Measurements from ENCODE around the gene NR5A2.

Gene NR5A2

DNA sequence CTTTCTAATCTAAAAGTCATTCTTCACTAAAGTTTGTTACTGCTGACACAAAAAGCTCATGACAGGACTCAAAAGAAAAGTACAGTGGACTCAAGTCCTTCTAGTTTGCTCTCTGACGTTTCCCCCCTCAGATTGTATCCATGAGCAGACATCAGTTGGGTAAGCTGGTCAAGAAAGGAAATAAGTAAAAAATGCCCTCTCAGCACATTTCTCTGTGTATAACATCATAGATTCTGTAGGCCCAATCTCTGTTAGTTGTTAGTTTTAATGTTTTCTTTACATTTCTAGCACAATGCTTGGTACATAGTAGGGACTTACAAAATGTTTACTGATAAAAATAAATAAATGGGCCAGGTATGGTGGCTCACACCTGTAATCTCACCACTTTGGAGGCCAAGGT, 96.8 kb downstream of the NR5A2 start:
- DNase-seq (ENCODE audit: low read depth, low spot score): no peak

DNA sequence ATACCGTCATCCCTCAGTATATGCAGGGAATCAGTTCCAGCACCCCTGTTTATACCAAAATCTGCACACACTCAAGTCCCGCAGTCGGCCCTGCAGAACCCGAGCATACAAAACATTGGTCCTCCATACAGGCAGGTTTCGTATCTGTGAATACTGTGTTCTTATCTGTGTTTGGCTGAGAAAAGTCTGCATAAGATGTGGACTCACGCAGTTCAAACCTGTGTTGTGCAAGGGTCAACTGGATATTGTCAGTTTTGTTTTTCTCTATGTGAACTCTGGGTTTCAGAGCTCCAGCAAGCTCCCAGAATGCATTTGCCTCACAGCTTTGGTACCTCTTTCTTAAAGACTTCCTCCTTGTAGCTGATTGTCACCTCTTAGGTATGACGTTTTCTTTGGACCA, 100.6 kb downstream of the NR5A2 start:
- DNase-seq (ENCODE audit: low read depth, low spot score): no peak

DNA sequence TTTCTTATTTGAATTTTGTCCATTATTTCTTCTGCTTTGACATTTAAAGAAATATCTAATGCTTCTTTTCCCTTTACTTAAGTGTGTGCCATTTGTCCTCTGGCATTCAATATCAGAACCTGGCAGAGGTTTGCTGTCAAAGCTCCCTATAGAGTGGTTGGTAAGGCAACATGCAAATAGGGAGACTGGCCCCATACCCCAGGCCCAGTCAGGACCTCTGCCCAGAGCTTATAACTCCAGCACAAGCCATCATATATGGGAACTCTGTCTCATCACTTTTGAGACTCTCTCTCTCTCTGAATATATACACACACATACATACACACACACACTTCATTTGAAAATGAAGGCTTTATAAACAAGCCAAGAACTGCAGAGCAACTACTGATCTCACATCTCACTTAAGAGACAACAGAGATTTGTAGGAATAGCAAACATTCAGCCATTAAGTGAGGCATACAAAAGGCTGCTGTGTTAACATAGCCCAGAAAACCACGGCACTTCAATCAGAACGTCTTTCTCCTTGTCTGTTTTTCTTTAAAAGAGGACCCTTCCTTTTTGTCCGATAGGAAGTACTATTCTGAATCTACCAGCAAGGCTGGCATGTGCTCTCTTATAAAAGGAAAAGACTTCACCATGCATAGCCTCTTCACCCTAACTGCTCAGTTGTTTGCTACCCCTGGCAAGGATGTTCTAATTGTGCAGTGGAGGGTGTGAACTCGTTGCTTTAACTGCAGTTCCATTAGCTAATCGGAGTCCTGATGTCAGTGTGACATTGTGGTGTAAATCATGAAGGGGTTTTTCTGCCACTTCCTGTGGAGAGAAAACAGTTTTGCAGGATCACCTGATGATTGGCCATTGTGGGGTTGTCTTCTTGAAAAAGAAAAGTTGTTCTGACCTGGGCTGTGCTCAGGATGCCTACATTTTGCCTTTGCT, 101.7 kb downstream of the NR5A2 start:
- DNase-seq (ENCODE audit: low read depth, low spot score): no peak

DNA sequence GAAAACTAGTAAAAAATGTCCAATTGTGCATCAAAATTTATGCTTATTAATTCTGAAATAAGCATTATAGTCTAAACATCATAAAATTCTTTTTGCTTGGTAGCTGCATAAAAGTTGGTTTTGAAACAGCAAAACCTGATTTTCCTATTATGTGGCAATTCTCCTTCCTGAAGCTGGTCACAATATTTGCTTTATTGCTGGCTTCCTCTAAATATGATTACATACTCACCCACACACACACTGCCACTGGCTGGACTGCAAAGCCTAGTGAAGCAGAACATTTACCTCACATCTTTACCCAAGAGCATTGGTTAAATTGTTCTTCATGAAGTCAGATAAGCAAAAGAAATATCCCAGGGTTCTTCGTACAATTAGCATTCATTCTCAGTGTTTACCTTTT, 103.0 kb downstream of the NR5A2 start:
- DNase-seq (ENCODE audit: low read depth, low spot score): no peak

DNA sequence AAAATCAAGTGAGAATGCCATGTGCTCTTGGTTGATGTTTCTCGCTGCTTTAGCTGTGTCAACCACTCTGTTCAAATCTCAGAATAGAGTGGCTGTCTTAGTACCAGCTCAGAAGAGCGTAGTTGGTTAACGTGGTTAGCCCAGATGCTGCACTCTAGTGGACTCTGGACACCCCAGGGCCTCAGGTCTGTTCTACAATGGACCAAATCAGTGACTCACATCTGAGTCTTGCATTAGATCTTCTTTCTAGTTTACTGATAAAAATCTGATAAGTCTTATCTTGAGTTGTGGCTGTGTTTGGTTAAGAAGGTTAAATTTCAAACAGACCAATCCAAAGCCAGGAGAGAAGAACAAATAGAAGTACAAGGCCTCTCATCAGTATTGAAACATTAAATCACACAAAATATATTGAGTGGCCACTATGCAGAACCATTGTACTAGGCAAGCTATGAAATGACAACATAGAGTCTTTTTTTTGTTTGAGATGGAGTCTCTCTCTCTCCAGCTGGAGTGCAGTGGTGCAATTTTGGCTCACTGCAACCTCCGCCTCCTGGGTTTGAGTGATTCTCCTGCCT, 104.1 kb downstream of the NR5A2 start:
- no peak for DNase-seq (ENCODE audit: low read depth, low spot score)

DNA sequence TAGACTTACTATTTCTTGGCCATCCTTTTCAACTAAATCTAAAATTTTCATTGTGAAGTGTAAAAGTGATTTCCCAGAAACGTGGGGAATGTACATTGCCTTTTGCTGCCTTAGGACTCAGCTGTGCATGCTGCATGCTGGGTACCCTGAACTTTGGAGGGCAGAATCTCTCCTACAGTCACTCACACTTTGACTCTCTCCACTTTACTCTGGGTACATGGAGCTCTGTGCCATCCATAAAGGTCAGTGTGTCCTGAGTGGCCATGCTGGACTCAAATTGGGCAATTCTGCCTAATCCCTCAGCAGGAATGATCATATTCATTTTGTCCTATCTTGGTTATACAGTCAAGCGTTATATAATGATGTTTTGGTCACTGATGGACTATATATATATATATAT, 105.6 kb downstream of the NR5A2 start:
- no peak for DNase-seq (ENCODE audit: low read depth, low spot score)

DNA sequence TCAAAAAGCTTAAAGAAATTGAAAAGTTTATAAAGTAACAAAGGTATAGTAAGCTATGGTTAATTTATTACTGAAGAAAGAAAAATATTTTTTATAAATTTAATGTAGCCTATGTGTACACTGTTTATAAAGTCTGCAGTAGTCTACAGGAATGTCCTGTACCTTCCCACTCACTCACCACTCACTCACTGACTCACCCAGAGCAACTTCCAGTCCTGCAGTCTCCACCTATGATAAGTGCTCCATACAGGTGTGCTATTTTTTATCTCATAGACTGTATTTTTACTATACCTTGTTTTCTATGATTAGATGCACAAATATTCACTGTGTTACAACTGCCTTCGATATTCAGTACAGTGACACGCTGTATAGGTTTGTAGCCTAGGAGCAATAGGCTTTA, 106.6 kb downstream of the NR5A2 start:
- DNase-seq (ENCODE audit: low read depth, low spot score): no peak

DNA sequence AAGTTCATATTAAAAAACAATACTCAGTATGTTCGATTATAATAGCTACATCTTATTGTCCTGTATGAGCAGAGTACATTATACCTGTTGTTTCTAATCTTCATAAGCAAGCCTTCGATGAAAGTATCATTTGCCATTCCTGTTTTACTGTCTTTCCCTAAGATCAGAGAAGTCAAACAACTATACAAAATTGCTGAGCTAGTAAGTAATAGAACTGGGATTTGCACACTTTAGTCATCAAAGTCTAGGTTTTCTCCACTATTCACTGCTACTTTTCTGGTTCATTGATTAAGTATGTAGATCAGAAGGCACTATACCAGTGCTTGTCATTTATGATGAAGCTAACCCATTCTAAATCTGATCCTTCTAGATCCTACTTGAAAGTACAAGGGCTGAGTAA, 108.9 kb downstream of the NR5A2 start:
- no peak for DNase-seq (ENCODE audit: low read depth, low spot score)

DNA sequence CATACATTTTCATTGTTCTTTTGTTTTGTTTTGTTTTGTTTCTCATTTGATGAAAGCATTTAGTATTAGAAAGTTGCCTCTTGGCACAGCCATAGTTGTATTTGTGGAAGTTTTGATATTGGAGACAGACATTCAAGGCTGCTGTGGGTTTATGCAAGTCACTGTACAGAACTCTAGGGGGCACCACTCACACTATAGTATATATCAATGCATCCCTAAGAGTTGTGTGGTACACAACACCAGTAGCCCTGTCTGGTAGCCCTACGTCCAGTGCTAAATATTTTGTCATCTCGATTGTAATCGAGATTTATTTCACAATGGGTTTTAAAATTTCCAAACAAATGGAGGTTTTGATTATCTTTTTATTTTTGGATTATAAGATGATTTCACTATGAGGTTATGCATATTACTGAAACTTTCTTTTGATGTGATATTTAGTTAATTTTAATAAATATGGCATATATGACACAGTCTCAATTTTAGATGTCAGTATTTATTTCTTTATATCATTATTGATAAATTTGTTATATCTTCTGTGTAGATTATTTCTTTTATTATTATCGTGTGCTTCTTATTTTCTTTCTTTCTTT, 112.2 kb downstream of the NR5A2 start:
- DNase-seq (ENCODE audit: low read depth, low spot score): no peak

DNA sequence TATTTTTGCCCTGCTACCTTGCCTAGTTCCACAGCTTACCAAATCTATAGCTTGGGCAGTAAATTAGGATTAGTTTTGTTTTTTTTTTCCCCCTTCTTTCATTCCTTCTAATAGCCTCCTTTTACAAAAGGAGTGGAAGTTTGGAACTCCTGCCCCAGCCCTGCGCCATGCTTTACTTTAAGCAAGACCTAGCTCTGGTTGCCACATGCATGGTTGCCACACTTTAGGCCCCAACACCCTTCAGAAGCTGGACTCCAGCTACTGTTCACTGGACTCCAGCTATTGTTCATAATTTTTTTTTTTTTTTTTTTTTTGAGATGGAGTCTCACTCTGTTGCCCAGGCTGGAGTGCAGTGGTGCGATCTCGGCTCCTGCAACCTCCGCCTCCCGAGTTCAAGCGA, 115.8 kb downstream of the NR5A2 start:
- no peak for DNase-seq (ENCODE audit: low read depth, low spot score)

DNA sequence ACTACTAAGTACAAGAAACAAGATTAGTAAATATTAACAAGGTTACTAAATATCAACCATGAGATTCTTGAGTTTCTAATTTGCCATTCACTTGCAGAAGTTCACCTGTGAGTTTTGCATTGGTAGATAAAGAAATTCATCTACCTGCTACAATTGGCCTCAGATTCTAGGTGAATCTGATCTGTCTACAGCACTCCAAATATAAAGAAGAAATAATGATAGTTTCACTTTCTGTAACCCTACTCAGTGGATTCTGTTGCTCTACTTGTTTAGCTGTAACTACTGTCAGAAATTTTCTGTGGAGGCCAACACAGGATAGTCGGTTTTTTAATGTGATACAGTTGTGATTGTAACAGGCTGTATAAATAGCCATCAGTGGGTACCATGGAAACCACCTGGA, 118.6 kb downstream of the NR5A2 start:
- no peak for DNase-seq (ENCODE audit: low read depth, low spot score)

DNA sequence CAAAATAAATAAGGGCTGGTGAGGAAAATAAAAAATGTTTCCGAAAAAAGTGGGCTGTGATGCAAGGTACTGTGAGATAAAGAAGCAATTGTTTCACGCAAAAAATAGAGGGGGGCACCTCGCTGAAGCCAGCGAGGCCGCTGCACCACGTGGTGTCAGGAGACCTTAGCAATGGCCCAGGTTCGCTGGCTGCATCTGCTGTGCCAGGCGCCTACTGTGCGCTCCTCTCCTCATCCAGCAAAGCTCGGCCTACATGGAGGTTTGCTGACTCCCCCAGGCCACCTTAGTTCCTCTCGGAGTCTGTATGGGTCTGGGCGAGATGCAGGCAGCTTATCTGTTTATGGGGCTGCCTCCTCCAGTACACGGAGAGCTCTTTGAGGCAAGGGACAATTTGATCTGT, 119.6 kb downstream of the NR5A2 start:
- no peak for DNase-seq (ENCODE audit: low read depth, low spot score)

DNA sequence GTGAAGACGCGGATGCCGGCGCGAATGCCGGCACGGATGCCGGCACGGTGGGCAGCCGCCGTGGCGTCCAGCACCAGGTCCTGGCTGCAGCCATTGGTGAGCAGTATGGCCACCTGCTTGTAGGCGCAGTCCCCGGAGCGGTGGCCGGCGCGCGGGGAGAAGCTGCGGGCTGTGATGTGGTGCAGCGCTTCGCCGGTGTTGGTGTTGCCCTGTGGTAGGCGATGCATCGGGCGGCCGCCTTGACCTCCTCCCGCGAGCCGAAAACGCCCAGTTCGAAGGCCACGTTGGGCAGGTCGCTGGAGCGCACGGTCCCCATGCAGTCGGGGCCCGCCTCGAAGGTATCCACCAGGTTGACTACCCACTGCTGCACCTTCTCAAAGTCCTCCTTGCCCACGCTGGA, 120.2 kb downstream of the NR5A2 start:
- no peak for DNase-seq (ENCODE audit: low read depth, low spot score)

DNA sequence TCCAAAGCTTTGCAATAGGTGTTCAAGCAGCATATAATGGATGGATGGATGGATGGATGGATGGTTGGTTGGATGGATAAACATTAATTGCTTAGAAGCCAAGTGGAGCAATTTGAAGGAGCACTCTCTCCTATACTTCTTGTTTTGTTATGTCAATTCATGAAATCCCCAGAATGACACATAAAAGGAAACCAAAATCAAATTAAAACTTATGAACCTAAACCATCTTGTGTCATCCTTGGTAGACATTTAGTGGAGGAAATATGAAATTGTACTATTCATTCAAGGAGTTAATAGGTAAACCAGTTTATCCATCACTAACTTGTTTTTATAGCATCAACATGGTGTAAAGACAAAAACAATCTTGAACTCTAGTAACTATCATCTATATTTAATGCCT, 122.5 kb downstream of the NR5A2 start:
- DNase-seq (ENCODE audit: low read depth, low spot score): no peak

DNA sequence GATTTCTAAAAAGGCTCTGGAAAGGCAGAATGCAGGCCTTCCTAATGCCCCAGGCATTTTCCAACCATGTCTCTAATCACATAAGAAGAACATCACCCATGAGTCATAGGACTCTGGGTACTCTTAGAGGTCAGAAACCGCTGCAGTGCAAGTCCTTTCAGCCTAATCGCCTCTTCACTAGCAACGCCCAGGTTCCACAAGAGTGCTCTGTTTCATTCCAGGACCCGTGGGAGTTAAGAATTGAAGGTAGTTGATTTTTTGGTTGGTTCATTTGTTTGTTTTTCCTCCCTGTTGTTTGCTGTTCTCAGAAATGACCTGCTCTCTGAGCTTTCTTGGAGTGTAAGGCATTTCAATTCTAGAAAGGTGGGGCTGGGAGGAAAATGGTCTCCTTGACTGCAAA, 123.2 kb downstream of the NR5A2 start:
- DNase-seq (ENCODE audit: low read depth, low spot score): no peak

DNA sequence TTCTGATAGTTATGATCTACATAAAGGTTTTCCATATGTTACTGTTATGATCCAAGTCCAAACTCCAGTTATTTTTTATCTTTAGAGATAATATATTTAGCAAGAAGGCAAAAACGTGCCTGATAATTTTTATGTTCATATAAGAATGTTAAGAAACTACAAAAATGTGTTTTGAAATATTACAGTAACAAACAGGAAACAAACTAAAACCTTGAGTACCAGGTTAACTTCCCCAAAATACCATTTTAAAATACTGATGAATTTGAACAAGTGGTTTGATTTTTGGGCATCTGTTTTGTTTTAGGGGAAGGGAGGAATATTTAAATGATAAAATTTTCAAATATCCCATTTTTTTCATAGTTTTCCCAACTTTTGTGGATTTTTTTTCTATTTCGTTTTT, 124.8 kb downstream of the NR5A2 start:
- no peak for DNase-seq (ENCODE audit: low read depth, low spot score)

DNA sequence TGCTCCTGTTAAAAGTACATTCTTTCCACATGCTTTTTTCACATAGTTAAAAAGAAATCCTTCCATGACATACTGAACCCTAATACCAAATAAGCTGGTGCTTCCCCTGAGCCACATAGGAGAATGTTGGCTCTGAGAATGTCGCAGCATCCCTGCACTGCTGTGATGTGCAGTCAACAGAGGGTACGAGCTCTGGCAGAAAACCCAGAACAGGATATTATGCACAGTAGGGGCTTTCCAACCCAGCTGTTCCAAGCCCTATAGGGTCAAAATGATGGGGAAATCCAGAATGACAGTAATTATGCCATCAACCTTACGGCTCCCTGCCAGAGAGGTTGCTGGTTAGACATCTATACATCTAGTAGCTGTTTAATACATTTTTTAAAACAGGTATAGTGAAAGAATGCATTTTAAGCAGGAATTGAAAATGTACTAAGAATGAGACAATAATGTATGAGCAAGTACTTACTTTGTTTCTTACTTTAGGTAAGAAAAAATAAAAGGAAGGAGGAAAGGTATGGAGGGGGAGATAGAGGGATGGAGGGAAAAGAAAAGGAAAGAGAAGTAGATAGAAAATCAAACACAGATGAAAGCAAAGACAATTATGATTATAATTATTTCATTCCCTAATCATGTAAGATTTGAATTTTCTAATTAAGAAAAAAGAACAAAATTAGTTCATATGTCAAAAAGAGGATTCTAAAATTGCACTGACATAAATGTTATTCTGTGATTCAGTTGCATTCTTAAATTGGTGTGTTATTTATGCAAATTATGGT, 126.0 kb downstream of the NR5A2 start:
- no peak for DNase-seq (ENCODE audit: low read depth, low spot score)

DNA sequence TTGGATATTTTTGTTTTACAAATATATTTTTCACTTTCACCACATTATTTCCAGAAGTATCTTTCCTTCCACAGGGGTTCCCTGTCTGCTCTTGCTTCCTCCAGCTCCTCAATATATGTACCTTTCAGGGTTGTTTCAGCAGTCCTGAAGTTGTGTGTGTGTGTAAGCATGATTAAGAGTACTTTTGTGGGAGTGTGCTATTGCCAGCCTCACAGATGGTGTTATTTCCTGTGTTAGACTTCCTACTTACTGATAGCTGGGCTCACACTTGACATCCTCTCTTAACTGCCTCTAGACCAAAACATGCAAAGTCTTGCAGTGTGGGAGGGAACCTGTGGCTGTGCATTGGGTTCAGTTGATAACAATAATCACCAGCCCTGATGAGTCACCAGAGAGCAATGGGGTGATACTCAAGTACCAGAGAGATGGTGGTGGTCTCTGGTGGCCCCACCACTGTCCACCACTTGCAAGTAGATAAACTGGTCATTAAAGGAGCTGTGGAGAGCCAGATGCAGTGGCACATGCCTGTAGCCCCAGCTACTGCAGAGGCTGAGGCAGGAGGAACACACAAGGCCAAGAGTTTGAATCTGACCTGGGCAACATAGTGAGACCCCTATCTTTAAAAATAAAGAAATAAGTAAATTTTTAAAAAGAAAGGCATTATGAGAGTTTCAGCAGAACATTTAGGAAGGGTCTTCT, 126.7 kb downstream of the NR5A2 start:
- no peak for DNase-seq (ENCODE audit: low read depth, low spot score)

DNA sequence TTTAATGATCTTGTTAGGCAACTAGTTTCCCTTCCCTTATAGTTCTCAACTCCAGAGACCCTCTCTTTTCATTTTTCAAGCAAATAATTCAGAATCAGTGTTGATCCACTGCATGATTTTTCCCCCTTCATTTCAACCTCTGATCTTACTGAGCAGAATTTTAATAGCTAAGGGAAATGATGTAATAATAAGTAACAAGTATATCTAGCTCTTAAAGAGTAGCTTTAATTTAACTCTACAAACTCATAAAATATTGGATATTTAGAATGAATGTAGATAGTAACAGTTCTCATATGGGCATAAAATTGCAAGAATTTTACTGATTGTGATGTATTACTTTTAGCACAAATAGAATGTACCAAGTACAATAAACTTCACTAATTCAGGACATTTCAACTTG, 130.2 kb downstream of the NR5A2 start:
- no peak for DNase-seq (ENCODE audit: low read depth, low spot score)

DNA sequence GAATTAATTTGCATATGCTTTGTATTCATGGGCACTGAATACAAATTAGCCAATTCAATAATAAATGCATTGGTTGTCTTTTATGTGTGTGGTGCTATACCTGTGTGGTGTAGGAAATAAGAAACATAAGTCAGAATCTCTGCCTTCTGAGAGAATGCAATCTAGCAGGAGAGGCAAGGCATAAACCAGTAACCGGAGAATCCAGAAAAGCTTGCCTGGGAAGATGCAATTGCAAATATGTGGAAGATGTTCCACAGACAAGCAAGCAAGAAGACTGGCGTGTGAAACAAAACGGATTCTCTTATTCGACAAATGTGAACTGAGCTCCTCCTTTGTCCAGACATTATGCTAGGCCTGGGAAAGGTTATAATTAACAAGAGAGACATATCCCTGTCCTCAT, 134.3 kb downstream of the NR5A2 start:
- DNase-seq (ENCODE audit: low read depth, low spot score): no peak

DNA sequence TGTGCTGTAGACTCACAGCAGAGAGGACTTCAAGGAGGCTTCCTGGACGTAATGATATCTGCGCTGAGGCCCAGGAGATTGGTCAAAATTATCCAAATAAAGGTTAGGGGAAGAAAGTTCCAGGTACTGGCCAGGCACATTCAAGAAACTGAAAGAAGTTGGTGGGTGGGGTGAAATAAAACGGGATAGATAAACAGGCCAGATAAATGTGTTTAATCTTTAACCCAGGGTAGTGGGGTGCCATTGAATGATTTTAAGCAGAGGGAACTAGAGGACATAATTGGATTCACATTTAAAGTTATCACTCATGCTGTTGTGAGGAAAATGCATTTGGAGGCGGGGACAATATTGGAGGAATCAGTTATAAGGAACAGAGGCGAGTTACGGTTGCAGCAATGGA, 134.7 kb downstream of the NR5A2 start:
- DNase-seq (ENCODE audit: low read depth, low spot score): no peak

DNA sequence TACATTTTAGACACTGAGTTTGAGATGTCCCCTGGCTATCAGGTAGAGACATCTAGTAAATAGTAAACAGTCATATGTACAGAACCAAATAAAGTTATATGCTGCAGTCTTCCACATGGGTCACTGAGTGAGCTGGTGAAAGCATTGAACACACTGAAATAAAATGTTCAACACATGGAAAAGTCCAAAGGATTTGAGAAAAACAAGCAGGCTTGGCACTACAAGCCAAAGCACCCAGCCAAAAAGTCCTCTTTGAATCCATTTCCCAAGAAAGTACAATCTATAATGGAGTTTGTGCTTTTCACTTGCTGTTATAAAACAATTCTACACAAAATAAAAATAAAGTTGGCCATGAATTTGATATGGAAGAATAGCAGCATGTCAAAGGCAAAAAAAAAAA, 135.4 kb downstream of the NR5A2 start:
- DNase-seq (ENCODE audit: low read depth, low spot score): no peak
